ENCODE results near the gene RUBCN. TPM values are rescaled to one million over a fixed set of nuclear protein-coding genes. Genes with fewer than 3 reads are reported as not detected.
"Not testable (repeated sequence)": the region's sequence is repeated elsewhere in the genome, so short reads cannot be mapped to it uniquely, and the experiment has no call there.

The RUBCN gene
- total RNA-seq, 1 donor from 2014 or later, result 33.1 TPM

- H3K9me3 ChIP-seq; ATAC-seq; H3K27ac ChIP-seq; DNase-seq; intact Hi-C loops (cut with DNase I); H3K36me3 ChIP-seq; H3K4me1 ChIP-seq; H3K27me3 ChIP-seq (ENCODE audit: low read depth); H3K4me3 ChIP-seq: not testable (repeated sequence)
Observed at GRCh38 chr3:197663367-197664140, 73.2 kb downstream of the RUBCN start.

GRCh38 chr3:197662352-197662751, 74.4 kb downstream of the RUBCN start:
- H3K4me1 ChIP-seq; H3K4me3 ChIP-seq; H3K36me3 ChIP-seq; DNase-seq; H3K9me3 ChIP-seq; ATAC-seq; intact Hi-C loops (cut with DNase I); H3K27me3 ChIP-seq (ENCODE audit: low read depth); H3K27ac ChIP-seq: not testable (repeated sequence)

- H3K27me3 ChIP-seq (ENCODE audit: low read depth); H3K4me3 ChIP-seq; DNase-seq; H3K36me3 ChIP-seq; ATAC-seq; H3K27ac ChIP-seq; intact Hi-C loops (cut with DNase I); H3K4me1 ChIP-seq; H3K9me3 ChIP-seq: not testable (repeated sequence)
Observed at GRCh38 chr3:197661874-197662273, 74.8 kb downstream of the RUBCN start.

GRCh38 chr3:197661234-197661834, 75.4 kb downstream of the RUBCN start:
- ATAC-seq; DNase-seq; H3K27ac ChIP-seq; H3K9me3 ChIP-seq; H3K36me3 ChIP-seq; H3K4me3 ChIP-seq; intact Hi-C loops (cut with DNase I); H3K4me1 ChIP-seq; H3K27me3 ChIP-seq (ENCODE audit: low read depth): not testable (repeated sequence)

GRCh38 chr3:197659701-197660100, 77.0 kb downstream of the RUBCN start:
- H3K27ac ChIP-seq; ATAC-seq; H3K4me1 ChIP-seq; H3K9me3 ChIP-seq; H3K36me3 ChIP-seq; DNase-seq; intact Hi-C loops (cut with DNase I); H3K27me3 ChIP-seq (ENCODE audit: low read depth); H3K4me3 ChIP-seq: not testable (repeated sequence)

- H3K27ac ChIP-seq; H3K9me3 ChIP-seq; DNase-seq; H3K4me3 ChIP-seq; intact Hi-C loops (cut with DNase I); H3K36me3 ChIP-seq; ATAC-seq; H3K27me3 ChIP-seq (ENCODE audit: low read depth); H3K4me1 ChIP-seq: not testable (repeated sequence)
Observed at GRCh38 chr3:197659144-197659543, 77.6 kb downstream of the RUBCN start.

GRCh38 chr3:197658706-197659105, 78.0 kb downstream of the RUBCN start:
- intact Hi-C loops (cut with DNase I); H3K27ac ChIP-seq; ATAC-seq; H3K36me3 ChIP-seq; H3K27me3 ChIP-seq (ENCODE audit: low read depth); H3K4me3 ChIP-seq; H3K9me3 ChIP-seq; DNase-seq; H3K4me1 ChIP-seq: not testable (repeated sequence)

GRCh38 chr3:197657541-197658292, 79.0 kb downstream of the RUBCN start:
- intact Hi-C loops (cut with DNase I); H3K27ac ChIP-seq; H3K36me3 ChIP-seq; DNase-seq; H3K9me3 ChIP-seq; H3K27me3 ChIP-seq (ENCODE audit: low read depth); ATAC-seq; H3K4me1 ChIP-seq; H3K4me3 ChIP-seq: not testable (repeated sequence)

- H3K9me3 ChIP-seq; DNase-seq; H3K27ac ChIP-seq; H3K36me3 ChIP-seq; H3K4me3 ChIP-seq; intact Hi-C loops (cut with DNase I); H3K4me1 ChIP-seq; H3K27me3 ChIP-seq (ENCODE audit: low read depth); ATAC-seq: not testable (repeated sequence)
Observed at GRCh38 chr3:197656960-197657359, 79.7 kb downstream of the RUBCN start.

GRCh38 chr3:197656129-197656528, 80.6 kb downstream of the RUBCN start:
- H3K4me1 ChIP-seq; H3K4me3 ChIP-seq; DNase-seq; H3K27me3 ChIP-seq (ENCODE audit: low read depth); intact Hi-C loops (cut with DNase I); H3K9me3 ChIP-seq; H3K36me3 ChIP-seq; H3K27ac ChIP-seq; ATAC-seq: not testable (repeated sequence)

- intact Hi-C loops (cut with DNase I); H3K9me3 ChIP-seq; H3K4me1 ChIP-seq; H3K27ac ChIP-seq; DNase-seq; H3K4me3 ChIP-seq; H3K27me3 ChIP-seq (ENCODE audit: low read depth); H3K36me3 ChIP-seq: not testable (repeated sequence)
- ATAC-seq, result peak; percentile 42 to 77
Observed at GRCh38 chr3:197654998-197655330, 81.7 kb downstream of the RUBCN start.

- H3K36me3 ChIP-seq; H3K9me3 ChIP-seq; intact Hi-C loops (cut with DNase I); H3K27me3 ChIP-seq (ENCODE audit: low read depth); H3K4me1 ChIP-seq: not testable (repeated sequence)
- ATAC-seq, result peak; percentile 98 to 100
- H3K4me3 ChIP-seq, result peak overlapping the region; percentile 45
- H3K27ac ChIP-seq, result peak overlapping the region; percentile 62
- peak; percentile 63 for DNase-seq
Observed at GRCh38 chr3:197654090-197654997, 82.4 kb downstream of the RUBCN start.

- H3K36me3 ChIP-seq, DNase-seq, ATAC-seq: not testable (repeated sequence)
Observed at GRCh38 chr3:197652860-197653259, 83.8 kb downstream of the RUBCN start.

More at GRCh38 chr3:197652860-197653259, 83.8 kb downstream of the RUBCN start:
- H3K4me3 ChIP-seq; H3K27ac ChIP-seq; H3K4me1 ChIP-seq; intact Hi-C loops (cut with DNase I); H3K27me3 ChIP-seq (ENCODE audit: low read depth); H3K9me3 ChIP-seq: not testable (repeated sequence)
